Hematopoietic multipotent progenitor cell treated with erythropoietin and hydrocortisone succinate and interleukin-3 and kit ligand, for 8 days (in vitro differentiated cells): ENCODE data around the gene PCAT7.

Source experiments
- DNase-seq: peaks from one replicate; pipeline ENCODE4 v3.0.0-alpha.2; 2015

The PCAT7 gene

DNA sequence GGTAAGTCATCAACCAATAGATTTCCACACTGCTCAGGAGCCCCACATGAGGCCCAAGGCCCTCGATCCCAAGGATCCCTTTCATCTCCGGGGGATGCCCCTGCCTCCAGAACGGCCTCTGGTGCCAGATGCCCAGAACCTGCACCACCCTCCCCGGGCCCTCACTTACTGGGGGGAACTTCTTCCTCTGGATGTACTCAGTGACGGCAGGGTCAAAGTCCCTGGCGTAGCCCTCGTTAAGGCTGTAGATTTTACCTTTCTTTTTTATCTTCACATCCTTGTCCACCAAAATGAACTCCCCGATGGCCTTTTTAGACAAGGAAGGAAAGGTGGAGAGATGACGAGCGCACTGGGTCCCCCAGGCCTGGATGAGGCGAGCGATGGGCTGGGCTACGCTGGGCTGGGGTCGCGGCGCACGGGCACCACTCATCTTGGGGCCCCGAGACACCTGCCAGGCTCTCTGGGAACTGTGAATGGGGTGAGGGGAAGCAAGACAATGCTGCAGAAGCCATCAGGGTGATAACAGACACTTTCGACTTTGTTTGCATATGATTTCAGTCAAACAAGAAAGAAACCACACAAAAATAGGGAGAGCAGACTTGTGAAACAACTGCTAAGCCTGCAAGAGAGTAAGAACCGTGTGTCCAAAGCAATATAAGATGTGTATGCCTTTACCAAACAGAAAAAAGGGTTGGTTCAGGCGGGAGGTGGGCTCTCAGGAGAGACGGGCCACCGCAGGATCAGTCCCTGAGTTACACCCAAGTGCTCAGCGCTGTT, 52.0 kb downstream of the PCAT7 start:
- no peak for DNase-seq

DNA sequence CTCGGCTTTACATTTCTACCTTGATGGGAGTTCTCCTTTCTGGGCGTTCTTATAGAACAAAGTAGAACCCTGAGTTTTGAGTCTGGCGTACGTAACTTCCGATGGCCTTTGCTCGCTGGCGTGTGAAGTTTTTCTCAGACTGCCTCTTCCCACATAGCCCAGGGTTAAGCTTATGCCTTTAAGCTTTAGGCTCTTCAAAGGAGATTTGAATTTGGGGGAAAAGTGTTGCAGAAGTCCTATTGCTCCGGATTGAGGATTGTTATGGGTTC, 52.5 kb downstream of the PCAT7 start:
- DNase-seq, result no peak

DNA sequence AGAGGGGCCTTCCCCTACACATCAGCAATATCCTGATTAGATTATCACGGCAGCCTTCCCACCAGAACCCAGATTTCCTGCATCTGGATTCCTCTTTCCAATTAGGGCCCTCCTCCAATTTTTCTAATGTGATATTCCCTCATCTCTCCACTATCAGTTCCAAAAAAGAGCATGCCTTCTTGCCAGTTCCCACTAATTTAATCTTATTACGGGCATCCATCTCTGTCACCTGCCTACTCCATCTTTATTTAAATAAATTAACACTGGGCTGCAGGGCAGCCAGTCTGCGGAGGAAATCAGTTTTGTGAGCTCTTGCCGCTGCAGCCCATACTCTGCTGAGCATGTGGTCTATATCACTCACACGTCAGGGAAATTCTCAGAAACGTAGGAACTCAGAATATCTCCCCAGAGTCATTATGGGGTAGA, 55.3 kb downstream of the PCAT7 start:
- no peak for DNase-seq

DNA sequence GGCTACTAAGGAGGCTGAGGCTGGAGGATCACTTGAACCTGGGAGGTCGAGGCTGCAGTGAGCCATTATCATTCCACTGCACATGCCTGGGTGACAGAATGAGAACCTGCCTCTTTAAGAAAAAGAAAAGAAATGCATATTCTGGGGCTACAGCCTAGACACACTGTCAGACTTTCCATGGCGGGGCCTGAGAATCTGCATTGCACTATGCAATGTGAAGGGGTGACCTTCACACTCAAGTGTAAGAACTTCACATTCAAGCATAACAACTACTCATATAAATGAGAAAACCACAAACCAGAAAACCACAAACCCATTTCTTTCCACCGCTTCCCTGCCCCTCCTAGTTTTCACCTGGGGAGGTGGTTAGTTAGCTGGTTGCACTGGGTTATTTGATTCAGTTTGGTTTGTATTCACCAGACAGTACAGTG, 56.8 kb downstream of the PCAT7 start:
- no peak for DNase-seq

DNA sequence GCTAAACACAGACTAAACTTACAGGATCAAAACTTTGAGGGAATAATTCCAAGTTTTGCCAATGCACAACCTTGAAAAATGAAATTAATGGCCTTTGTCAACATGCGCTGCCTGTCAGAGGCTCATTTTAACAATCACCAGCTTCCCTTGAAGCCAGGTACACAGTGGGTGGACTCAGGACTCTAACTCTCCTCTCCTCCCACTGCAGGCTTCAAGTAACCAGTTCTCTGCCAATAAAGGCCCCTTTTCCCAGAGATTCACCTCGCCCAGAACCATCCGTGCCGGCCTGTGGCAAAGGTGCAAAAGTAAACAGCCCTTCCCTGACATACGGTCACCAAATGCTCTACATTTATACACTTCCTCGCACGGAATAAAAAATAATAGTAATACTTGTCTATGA, 57.2 kb downstream of the PCAT7 start:
- no peak for DNase-seq

DNA sequence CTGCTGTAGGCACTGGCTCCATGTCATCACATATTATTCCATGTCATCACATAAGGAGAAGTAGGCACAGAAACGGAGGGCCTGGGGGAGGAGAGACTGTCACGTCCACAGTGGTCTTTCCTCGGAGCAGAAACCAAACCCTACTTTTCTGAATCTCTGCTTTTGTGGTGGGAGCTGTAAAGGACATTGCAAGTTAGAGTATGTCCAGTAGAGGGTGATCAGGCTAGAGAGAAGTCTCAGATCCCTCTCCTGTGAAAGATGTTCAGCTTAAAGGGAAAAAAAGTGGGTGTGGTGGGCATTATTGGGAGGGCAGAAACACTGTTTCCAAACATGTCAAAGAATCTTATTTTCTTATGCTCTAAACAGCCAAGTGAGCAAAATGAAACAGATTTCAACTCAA, 58.1 kb downstream of the PCAT7 start:
- DNase-seq, result no peak

DNA sequence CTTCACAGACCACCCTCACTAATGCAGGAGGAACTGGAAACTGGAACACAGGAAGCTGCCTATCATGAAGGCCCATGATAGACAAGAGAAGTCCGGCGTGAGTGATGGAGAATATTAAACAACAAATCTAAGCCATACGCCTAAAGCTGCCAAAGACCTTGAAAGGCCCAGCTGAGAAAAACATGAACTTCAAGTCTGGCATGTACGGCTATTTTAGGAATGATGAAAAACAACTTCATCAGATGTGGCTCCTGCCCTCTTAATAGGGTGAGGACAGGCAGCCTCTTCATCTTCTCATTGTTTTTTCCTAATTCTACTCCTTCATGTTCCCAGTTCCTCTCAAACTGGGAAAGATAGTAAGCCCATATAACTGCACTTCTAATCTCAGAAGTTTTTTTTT, 64.1 kb downstream of the PCAT7 start:
- DNase-seq, result no peak
